HG03097 (cell line): ENCODE results near the gene TGM1.
A peak's percentile ranks its signal among the peaks of the same experiment; 100 is the strongest.
"Not testable (repeated sequence)": the region's sequence is repeated elsewhere in the genome, so short reads cannot be mapped to it uniquely, and the experiment has no call there.

ENCODE experiments used
- ATAC-seq: cut with Tn5 transposase; IDR thresholded peaks from one replicate; pipeline ENCODE4 v1.9.1; 2021; ENCODE audit not compliant: unreplicated experiment, low FRiP score

The TGM1 gene

DNA sequence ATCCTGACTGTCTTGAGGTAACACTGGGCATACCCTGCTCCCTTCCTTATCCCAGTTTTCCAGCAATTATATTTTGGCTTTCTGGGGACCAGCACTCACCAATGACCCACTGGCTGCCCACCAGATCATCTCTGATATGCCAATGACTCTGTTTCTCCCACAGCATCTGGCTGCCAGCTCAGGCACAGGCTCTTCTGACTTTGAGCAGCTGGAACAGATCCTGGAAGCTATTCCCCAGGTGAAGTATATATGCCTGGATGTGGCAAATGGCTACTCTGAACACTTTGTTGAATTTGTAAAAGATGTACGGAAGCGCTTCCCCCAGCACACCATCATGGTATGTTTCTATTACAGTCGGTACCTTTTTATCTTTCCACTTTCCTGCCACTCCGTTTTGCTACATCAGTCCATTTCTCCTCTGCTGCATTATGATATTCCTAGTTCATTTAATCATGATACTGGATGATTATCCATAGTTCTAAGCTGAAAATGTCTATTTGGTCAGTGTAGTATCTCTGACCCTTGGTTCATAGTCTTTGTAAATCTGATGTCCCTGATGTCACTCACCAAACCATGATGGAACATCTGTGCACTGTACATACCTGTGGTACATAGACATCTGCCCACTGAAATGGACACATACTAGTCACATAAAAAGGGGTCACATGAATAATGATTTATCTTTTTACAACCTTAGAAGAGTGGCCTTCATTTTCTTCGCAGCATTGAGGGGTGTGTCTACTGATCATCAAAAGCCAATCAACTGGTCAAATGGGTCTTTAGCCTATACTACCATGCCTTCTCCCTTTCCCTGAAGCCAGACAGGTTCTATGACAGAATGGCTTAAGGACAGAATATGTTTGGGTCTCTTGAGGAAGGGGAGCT, 26.9 kb downstream of the TGM1 start:
- no peak for ATAC-seq

DNA sequence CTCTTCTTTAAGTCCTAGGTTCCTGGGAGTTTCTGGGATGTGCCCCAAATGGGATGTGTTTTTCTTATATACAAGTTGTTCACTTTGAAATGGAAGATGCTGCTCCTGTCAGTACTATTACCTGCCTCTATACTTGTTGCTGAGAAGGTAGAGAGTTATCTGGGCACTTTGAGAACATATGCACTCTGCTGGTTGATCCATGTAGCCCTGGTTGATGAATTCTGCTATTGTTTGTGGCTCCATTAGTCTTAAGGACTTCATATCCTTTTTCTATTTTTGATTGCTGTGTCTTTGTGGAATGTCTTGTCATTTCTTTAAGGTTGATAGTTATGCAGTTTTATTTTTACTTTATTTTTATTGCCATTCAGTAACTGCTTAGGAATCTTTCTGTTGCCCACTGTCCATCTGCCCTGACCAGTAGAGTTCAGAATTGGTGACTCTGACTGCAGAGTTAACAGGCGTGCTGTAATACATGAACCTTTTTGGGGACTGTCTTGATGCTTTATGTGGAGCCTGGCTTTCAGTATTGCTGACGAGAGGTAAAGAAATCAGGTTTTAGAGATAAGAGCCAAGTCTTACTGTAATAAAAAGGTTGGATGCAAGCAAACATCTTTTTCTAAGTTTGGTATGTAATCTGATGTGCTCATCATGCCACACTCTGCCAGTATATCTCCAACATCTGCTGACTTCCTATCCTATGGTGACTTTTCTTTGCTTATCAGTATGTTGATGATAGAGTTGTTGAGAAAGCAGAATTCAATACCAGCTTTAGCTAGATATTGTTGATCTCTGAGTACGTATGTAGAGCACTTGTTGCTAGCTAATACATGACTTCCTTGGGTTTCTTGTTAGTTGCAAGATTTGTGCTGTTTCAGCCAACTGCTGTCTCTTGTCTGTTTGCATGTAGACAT, 28.6 kb downstream of the TGM1 start:
- no peak for ATAC-seq

DNA sequence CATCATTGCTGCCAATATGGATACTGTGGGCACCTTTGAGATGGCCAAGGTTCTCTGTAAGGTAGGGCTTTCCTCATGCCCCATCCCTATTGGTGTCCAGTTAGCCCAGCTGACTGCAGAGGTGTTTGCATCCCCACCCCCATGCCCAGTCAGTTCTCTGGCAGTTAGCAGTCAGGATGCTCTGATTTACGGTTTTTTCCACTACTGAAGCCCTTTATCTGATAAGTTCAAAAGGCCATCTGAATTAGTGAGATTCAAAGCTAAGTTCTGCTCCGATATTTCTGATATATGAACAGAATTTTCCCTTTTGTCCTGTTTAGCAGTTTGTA, 29.5 kb downstream of the TGM1 start:
- ATAC-seq = no peak

DNA sequence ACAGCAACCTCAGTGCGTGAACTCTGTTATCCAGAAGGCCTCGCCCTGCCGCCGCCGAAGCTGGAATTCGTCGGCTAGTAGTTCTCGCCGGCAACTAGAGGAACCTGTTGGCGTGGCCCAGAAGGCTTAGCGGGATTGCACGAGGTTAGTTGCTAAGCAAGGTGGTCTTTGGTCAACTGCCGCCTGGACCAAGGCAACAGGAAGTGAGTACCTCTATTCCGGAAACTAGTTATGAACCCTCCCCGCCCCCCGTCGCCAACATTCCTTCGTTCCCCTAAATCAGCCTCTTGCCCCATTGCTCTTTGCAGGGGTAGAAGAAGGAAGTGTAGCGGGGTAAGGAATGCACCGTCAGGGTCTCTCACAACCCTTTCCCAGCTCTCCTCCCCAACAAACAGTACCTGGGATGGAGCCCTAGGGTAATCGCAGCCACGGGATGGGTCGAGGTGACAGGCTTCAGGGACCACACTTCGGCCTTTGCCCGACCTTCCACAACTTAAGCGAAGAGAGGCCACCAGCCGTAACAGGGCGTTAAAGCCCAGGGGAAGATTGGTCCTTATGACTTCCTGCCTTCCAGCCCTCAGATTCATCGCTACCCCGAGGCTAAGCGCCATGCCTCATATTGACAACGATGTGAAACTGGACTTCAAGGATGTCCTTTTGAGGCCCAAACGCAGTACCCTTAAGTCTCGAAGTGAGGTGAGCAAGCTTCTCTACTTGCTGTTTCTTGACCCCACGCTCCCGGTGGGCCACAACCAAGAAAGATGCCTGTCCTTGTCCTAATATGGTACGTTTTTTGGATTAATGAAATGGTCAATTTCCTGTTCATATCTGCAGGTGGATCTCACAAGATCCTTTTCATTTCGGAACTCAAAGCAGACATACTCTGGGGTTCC, 30.1 kb downstream of the TGM1 start, which contains the start of gene GMPR2:
GMPR2 (plus strand) TSS at position 285 of the 893 bp plus-strand sequence; CDS start at position 610, 325 bp downstream.
- peak; percentile 44 for ATAC-seq

DNA sequence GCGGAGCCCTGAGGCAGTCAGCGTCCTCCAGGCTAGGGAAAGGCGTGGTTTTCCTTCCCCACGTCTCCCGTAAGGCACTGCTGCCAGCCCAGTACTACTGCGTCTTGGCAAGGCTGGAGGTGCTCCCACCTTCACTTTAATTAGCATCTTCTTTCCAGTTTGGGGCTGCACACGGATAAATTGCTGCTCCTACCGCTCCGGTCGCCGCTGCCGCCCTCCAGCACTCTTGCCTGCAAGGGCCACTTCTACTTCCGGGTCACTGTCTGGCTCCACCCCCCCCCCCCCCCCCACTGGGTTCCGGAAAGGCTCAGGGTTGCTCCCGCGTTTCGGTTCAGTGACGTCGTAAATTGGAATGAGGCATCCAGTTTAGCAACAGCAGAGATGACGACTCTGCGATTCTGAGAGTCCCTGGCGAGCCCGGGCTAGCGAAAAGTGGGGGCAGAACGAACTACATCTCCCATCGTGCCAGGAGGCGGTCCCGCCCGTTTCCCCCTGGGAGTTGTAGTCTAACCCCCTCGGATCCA, 30.8 kb downstream of the TGM1 start, which contains the start of gene NEDD8:
NEDD8 (minus strand) TSS at position 247 of the 524 bp plus-strand sequence; CDS start at position 147, 100 bp downstream.
- ATAC-seq = peak; percentile 63

DNA sequence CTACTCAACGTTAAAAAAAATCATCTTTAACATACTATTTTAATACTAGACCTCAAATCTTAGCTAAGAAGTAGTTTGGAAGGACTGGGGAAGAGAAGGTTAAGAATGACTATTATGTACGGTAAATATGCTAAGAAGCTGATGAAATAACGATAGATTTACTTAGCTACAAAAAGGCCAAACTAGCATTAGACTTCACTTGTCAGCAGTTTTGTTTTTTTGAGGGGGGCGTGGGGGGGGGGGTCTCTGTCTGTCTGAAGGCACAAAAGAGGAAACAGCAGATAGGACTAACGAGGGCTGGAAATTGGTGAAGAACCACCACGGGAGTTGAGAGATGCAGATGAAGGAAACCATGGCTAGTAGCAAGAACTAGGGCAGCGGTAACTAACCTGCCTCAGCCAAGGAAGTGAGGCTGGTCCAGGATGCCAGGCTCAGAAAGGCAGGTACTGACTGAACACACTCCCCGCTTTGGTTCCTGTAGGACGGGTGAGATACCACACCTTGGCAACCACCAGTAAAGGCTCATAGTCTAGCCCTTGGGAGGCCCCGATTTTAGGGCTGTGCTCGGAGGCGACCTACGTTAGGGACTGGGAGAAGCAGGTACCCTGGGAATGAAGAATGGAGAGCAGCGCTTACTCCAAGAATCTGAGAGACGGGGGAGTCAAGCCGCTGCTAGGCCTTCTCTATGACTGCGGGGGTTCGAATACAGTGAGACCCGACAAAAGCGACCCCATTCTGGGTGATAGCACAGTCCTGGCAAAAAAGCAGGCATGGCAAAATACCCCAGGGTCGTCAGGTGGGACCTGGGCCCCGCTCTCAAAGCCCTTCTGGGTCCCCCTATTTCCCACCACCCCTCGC, 31.5 kb downstream of the TGM1 start:
- ATAC-seq = peak; percentile 8

DNA sequence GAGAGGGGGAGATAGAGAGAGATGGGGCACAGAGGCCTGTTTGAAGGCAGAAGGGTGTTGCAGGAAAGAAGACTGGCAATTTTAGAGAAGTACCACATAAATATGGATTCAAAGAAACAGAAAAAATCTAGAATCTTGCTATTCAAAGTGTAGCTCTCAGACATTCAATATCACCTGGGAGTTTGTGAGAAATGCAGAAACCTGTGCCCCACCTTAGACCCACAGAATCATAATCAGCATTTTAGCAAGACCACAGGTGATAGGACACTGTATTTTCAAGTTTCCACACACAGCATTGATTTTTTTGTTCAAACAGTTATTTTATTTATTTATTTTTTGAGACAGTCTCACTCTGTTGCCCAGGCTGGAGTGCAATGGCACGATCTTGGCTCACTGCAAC, 34.1 kb downstream of the TGM1 start:
- no peak for ATAC-seq

DNA sequence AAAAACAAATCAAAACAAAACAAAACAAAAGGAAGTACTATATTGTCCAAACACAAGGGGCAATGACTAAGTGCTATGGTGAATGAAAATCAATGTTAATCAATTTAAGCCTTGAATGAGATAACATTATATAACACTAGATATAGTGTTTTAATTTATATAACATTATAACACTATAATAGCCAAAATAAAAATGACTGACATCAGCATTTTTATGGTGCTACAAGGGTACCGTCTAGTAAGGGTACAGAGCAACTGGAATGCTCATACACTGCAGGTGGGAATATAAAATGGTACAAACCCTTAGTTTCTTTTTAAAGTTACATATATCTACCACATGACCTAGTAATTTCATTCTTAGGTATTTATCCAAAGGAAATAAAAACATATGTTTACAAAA, 36.5 kb downstream of the TGM1 start:
- no peak for ATAC-seq

DNA sequence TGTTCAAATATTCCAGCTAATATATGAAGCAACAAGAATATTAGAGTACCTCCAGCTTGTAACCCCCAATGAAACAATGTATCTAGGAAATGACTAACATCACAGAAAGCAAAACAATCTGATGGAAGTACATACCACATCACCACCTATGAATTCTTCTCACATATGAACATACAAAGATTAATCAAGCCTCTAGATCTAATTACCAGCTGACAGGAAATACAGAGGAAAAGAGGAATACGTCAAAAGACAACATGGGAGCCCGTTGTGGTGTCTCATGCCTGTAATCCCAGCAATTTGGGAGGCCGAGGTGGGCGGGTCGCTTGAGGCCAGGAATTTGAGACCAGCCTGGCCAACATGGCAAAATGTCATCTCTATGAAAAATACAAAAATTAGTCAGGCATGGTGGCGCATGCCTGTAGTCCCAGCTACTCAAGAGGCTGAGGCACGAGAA, 38.3 kb downstream of the TGM1 start:
- no peak for ATAC-seq

DNA sequence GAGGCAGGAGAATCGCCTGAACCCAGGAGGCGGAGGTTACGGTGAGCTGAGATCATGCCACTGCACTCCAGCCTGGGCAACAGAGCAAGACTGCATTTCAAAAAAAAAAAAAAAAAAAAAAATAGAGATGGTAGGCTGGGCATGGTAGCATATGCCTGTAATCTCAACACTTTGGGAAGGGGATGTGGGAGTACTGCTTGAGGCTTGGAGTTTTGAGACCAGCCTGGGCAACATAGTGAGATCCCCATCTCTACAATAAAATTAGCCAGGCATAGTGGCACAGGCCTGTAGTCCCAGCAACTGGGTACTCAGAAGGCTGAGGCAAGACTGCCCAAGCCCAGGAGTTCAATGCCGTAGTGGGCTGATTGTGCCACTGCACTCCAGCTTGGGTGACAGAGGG, 40.0 kb downstream of the TGM1 start:
- ATAC-seq = not testable (repeated sequence)

DNA sequence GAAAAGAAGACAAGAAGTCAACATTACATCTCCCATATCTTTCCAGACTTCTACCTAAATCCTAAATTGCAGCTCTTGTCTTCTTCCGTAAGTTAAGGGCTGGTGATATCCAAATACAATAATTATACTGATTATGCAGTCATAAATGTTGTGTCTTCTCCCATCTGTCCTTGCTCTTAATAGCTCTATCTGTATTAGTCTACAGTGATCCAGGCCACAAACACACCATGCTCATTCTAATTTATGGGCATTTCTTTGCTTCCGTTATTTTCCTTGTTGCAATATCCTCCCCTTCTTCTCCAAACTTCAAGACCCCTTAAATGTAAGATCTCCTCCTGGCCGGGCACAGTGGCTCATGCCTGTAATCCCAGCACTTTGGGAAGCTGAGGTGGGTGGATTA, 43.5 kb downstream of the TGM1 start:
- no peak for ATAC-seq

DNA sequence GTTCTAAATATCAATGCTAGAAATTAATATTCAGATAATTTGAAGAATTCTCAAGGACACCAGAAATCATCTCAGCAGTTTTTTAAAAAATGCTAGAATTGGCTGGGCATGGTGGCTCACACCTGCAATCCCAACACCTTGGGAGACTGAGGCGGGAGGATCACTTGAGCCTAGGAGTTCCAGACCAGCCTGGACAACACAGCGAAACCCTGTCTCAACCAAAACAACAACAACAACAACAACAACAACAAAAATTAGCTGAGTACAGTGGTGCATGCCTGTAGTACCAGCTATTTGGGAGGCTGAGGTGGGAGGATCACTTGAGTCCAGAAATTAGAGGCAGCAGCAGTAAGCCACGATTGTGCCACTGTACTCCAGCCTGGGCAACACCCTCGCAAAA, 43.9 kb downstream of the TGM1 start:
- ATAC-seq = no peak

DNA sequence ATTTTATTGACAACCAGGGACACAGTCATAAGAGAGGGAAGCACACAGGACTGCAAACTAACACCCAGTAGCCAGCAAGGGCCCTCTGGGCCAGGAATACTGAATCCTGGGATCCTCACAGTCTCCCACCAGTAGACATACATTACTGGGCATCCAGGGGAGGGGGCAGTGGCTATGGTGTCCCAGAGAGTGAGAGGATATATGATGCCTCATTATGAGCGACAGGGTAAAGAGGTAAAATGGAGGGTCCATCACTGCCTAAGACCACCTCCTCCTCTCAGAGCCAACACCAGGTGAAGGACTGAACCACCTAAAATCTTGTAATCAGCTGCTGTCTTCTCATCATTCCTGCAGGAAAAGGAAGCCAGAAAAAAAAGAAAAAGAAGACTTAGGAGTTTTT, 46.1 kb downstream of the TGM1 start:
- not testable (repeated sequence) for ATAC-seq

DNA sequence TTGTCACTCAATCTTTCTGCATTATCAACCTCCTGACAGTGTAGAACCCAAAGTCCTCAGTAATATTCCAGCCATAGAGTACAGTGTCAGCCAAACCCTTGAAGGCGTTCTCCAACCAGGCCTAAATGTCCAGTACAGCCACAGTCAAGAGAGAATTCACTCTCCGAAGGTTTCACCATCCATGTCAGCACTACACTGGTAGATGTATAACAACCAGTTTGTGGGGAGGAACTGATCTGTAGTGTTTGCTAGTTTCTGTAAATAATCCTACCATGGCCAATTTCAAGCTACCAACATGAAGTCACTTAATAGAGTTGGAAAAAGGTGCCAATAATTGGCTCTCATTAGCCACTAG, 46.7 kb downstream of the TGM1 start:
- no peak for ATAC-seq

DNA sequence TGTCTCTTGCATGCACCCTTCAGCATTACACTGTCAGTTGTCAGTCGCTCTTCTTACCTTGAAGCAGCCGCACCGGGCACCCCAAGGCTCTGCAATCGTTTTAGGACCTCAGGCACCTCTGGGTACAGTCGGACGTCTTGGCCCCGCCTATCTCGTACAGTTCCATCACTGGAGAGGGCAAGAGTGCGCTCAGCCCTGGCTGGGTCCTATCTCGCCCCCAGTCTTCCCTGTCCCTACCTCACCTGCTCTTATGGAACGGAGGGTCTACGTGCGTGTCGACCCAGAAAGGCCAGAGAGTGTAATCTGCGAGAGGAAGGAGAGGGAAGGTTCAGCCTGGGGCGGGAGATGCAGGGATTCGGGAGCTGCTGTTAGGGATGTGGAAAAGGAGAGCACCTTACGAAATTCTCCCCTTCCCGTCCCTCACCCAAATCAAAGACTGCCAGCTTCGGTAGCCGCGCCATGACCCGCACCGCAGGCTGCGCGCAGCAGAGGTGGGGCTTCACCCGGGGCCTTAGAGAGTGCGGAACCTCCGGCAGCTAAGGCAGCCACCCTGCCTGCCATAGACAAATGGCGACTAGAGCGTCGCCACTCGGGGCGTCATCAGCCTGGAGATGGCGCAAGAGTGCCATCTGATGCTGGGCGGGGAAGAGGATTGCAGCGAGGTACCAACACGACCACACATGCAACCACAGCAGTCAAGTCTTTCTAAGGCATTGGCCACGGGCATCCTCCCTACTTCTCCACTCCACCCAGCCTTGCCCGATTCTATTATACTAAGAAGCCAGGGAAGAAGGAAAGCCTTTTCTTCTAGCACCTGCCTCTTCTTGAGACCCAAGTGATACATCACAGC, 47.3 kb downstream of the TGM1 start, which contains the start of gene MDP1:
MDP1 (minus strand) TSS at position 572 of the 850 bp plus-strand sequence; CDS start at position 461, 111 bp downstream.
- ATAC-seq = peak; percentile 66

DNA sequence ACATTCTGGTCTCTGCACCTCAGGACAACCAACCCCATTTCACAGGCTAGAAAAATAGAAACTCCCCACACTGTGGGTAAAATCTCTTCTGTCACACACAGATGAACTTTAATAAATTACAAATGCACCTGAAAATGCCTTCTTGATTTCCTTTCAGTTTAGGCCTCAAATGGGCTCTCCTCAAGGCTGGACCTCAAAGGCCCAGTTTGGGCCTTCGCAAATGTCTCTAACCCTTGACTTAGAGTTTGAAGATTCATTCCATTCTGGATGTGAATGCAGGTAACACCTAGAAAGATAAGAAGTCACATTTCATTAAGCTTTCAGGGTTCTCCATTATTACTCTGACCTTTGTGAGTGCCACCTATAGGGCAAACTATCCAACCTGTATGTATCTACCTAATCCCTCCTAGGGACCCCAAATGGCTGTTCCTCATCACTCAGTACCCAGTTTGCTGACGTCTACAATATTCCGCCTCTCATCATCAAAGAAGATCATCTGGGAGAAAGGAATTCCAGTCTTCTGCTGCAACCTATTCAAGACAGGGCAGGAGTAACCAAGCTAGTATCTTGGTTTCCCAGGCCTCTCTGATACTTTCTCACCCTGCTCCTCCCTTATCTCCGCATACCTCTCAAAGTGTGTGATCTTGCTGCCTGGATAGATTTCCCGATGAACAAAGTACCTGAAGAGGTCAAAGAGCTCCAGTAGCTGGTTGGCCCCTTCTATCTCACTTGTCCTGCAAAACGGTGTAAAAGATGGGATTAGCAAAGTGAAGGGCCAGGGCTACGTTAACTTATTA, 48.9 kb downstream of the TGM1 start:
- no peak for ATAC-seq
